ENCODE data around the gene COMMD4. TPM values are rescaled to one million over a fixed set of nuclear protein-coding genes. Genes with fewer than 3 reads are reported as not detected.
"Not testable (repeated sequence)": the region's sequence is repeated elsewhere in the genome, so short reads cannot be mapped to it uniquely, and the experiment has no call there.

COMMD4 gene
- 74.7 TPM for polyA plus RNA-seq (2012; ENCODE audit: insufficient read depth, insufficient read length, low read depth)

DNA sequence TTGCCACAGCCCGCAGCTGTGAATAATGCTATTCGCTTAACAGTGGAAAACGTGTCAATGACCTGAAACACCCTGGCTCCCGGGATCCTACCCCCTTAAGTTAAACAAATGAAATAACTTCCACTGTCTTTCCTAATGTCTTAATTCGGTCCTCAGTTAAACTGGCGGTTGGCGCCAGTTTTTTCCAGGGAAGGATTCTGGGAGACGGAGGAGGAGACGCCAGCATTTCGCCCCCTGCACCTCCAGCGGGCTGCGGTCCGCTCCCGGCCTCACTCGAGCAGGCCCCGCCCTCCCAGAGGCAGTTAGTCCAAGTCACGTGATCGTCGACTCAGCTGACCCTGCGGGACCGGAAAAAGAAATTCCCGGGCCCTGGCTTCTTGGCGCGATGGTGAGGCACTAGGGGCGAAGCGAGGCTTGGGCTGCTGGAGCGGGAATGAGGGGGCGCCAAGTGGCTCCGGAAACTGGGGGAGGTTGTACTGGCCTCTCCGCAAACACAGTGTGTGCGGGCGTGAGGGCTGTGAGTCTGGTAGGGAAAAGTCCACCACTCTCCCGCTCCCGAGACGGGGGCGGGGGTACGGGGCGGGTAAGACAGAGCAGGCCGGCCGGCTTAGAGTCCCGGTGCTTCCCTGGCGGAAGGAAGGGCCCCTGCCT lies at the start of gene COMMD4:
Gene COMMD4 (plus strand): TSS at position 359 of the 651 bp plus-strand sequence. CDS start 27 bp downstream, at position 386.
- Histone ChIP-seq H3K4me3 (ENCODE audit: low read depth, low read length) (peak within 1 kb of the TSS; percentile 81), H3K9me3 (no peaks in the 10 kb centered on the region), H3K36me3 (no peaks in the 10 kb centered on the region; the same call in 1 of the 2 replicates), H3K4me1 (no peaks in the 10 kb centered on the region), H3K27me3 (no peaks in the 10 kb centered on the region)
- DNase-seq = peak; percentile 98
- TF ChIP-seq, protein P1, sequence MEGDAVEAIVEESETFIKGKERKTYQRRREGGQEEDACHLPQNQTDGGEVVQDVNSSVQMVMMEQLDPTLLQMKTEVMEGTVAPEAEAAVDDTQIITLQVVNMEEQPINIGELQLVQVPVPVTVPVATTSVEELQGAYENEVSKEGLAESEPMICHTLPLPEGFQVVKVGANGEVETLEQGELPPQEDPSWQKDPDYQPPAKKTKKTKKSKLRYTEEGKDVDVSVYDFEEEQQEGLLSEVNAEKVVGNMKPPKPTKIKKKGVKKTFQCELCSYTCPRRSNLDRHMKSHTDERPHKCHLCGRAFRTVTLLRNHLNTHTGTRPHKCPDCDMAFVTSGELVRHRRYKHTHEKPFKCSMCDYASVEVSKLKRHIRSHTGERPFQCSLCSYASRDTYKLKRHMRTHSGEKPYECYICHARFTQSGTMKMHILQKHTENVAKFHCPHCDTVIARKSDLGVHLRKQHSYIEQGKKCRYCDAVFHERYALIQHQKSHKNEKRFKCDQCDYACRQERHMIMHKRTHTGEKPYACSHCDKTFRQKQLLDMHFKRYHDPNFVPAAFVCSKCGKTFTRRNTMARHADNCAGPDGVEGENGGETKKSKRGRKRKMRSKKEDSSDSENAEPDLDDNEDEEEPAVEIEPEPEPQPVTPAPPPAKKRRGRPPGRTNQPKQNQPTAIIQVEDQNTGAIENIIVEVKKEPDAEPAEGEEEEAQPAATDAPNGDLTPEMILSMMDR (IDR thresholded peaks at IDR 0.05; ENCODE audit: low read depth, low read length) = no peak

DNA sequence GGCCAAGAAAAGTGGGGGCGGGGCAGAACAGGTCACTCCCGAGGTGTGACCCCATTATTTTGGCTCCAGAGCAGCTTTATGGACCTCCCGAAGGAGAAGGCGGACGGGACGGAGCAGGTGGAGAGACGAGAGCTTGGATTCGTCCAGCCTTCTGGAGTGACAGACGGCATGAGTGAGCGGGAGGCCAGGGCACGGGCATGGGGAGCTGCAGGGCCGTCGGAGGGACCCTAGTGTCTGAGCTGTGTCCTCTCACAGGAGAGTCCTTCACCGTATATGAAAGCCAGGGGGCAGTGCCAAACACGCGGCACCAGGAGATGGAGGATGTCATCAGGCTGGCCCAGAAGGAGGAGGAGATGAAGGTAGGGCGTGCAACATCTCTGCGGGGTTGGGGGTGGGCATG lies 42.2 kb upstream of the COMMD4 start:
- H3K9me3 ChIP-seq; H3K4me3 ChIP-seq (ENCODE audit: low read depth, low read length); H3K27me3 ChIP-seq; H3K4me1 ChIP-seq; H3K36me3 ChIP-seq; DNase-seq: not testable (repeated sequence)

DNA sequence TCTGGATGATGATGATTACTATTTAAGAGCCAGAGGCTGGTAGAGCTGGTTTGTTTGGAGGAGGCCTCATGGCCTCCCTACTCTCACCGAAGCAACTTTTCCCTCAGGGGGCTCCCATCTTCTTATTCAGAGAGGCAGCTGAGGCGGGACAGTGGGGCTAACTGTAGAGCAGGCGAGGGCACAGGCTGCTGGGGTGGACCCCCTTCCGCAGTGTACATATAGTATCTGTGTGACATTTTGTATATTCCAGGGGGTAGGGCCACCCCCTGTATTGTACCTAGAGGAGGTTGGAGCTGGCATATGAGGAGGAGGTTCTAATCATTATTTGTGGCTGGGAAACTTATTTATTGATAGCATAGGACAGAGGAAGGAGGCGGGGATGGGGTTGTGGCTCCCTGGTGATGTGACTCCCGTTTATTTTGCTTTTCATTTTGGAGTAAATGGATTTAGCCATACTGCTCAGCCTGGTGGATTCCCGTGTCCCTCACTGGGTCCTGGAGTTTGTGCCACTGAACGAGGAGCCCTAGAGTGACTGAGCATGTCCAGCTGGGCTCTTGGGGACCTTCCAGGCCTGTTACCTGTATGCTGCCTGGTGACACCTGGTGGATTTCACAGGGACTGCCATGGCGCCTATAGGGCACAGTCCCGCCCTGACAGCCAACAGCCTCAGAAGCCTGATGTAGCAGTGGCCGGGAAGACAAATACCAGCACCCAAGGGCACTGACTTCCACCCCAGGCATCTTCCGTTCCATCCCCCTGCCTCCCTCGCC lies 37.1 kb upstream of the COMMD4 start:
- H3K27me3 ChIP-seq = peaks cover 12% of the 10 kb centered on the region
- not testable (repeated sequence) for H3K9me3 ChIP-seq, H3K4me1 ChIP-seq

DNA sequence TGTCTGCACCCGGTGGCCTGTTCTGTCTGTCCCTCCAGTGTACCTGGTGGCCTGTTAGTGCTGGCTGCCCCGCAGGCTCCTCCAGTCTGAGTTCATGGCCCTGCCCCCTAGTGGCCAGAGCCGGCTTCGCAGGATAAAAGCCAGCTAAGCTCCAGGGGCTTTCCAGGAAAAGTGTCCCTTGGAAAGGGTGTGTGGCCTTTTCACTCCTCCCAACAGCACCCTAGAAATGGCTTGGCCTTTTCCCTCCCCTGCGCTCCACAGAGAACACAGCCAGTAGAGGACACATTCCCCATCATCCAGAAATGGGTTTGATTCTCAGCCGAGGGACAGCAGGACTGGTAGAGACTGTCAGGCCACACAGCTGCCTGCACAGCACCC lies 36.6 kb upstream of the COMMD4 start:
- DNase-seq = peak; percentile 67
- TF ChIP-seq, protein P1 (IDR thresholded peaks at IDR 0.05; ENCODE audit: low read depth, low read length) = peak; percentile 45
- not testable (repeated sequence) for H3K9me3 ChIP-seq; H3K4me3 ChIP-seq (ENCODE audit: low read depth, low read length); H3K4me1 ChIP-seq; H3K36me3 ChIP-seq
- H3K27me3 ChIP-seq = peaks cover 18% of the 10 kb centered on the region

More for the DNA sequence above, 37.1 kb upstream of the COMMD4 start:
- not testable (repeated sequence) for H3K36me3 ChIP-seq; DNase-seq; H3K4me3 ChIP-seq (ENCODE audit: low read depth, low read length)

DNA sequence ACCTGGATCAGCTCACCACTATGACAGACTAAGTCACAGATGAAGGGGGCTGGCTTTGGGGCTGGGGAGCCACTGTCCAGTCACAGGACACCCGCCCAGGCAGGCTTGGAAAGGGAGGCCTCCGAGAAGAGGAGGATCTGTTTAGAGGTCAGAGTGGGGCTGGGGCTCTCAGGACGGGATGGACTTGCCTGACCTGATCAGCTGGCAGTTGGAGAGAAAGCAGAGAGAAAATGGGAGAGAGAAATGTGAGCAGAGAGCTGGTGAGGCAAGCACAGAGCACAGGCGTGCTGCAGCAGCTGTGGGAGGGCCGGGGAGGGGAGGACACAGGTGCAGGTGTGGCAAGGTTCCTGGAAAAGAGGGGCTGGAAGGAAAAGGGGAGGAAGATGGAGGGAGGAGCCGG lies 35.8 kb upstream of the COMMD4 start:
- not testable (repeated sequence) for DNase-seq; H3K4me3 ChIP-seq (ENCODE audit: low read depth, low read length)

DNA sequence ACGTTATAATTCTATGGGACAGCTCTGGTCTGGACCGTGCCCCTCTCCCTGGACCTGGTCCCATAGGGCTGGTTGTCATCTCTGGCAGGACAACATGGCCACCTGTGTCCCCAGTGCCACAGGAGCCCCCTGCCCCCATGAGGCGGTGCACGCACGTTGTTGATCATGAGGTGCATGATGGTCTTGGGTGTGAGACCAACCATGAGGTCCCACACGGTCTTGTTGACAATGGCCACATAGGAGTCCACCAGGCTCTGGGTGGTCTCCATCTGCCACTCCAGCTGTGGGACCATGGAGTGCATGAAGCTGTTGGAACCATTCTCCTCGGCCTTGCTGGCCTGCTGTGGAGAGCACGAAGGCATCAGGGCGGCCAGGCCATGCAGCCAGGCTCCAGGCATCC lies 33.5 kb upstream of the COMMD4 start:
- Histone ChIP-seq H3K36me3 (no peaks in the 10 kb centered on the region), H3K27me3 (peaks cover 37% of the 10 kb centered on the region), H3K9me3 (no peaks in the 10 kb centered on the region), H3K4me1 (no peaks in the 10 kb centered on the region), H3K4me3 (ENCODE audit: low read depth, low read length) (no peak overlapping the region)
- TF ChIP-seq, protein P1 (IDR thresholded peaks at IDR 0.05; ENCODE audit: low read depth, low read length) = no peak
- DNase-seq = no peak

More for the DNA sequence above, 35.8 kb upstream of the COMMD4 start:
- H3K36me3 ChIP-seq, H3K4me1 ChIP-seq, H3K9me3 ChIP-seq: not testable (repeated sequence)
- peaks cover 24% of the 10 kb centered on the region for H3K27me3 ChIP-seq

DNA sequence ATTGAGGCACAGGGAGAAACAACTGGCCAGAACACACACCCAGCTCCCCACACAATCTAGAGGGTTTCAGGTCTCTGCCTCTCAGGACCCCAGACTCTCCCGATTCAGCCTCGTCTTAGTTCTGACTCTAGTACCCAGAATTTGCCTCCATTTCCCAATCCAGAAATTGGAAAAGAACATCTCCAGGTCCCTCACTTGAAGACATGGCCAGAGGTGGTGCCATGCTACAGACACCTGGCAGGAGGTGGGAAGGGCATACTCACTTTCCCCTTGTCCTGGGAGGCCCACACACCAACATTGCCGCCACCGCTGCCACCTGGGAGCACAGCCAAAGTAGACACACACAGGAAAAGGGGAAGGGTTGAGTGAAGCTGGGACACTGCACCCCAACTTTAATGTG lies 33.1 kb upstream of the COMMD4 start:
- H3K4me1 ChIP-seq; DNase-seq; H3K36me3 ChIP-seq; H3K9me3 ChIP-seq; H3K4me3 ChIP-seq (ENCODE audit: low read depth, low read length): not testable (repeated sequence)
- peaks cover 41% of the 10 kb centered on the region for H3K27me3 ChIP-seq

DNA sequence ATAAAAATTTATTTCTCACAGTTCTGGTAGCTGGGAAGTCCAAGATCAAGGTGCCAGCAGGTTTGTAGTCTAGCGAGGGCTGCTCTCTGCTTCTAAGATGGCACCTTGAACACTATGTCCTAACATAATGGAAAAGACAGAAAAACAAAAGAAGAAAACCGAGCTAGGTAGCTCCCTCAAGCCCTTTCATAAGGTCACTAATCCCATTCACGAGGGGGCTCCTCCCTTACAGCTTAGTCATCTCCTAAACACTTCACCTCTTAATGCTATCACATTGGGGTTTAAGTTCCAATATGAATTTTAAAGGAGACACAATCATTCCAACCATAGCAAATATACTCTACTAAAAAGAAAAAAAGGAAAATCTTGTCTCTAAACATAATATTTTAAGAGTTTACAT lies 29.7 kb upstream of the COMMD4 start:
- peaks cover 3% of the 10 kb centered on the region; the same call in 1 of the 2 replicates for H3K4me1 ChIP-seq
- H3K9me3 ChIP-seq = no peaks in the 10 kb centered on the region
- DNase-seq = no peak
- no peak overlapping the region for H3K4me3 ChIP-seq (ENCODE audit: low read depth, low read length)
- peaks cover 47% of the 10 kb centered on the region for H3K27me3 ChIP-seq
- H3K36me3 ChIP-seq = no peaks in the 10 kb centered on the region
- TF ChIP-seq, protein P1 (IDR thresholded peaks at IDR 0.05; ENCODE audit: low read depth, low read length) = no peak
